GM23338 (cell line): ENCODE results near the gene SUPT3H. TPM values are rescaled to one million over a fixed set of nuclear protein-coding genes. Genes with fewer than 3 reads are reported as not detected.
A peak's percentile ranks its signal among the peaks of the same experiment; 100 is the strongest.

Source experiments
- ATAC-seq: fragments of 200-7000 bp; cut with Tn5 transposase; 3 replicates; pipeline ENCODE4 v1.9.1; 2020
- DNase-seq: peaks from one replicate; pipeline ENCODE4 v3.0.0-alpha.2; 2015; ENCODE audit warnings: low spot score
- H2AFZ ChIP-seq: fragments of 200-600 bp; sonication (generic); 2 replicates; pipeline ENCODE4 v1.8.0; 2016; ENCODE audit warnings: antibody characterized with exemption, mild to moderate bottlenecking, moderate library complexity
- H3F3A ChIP-seq: fragments of 200-600 bp; sonication (generic); replicated peaks from 2 replicates; pipeline ENCODE4 v1.8.0; 2017; ENCODE audit warnings: antibody characterized with exemption, mixed run types, low read depth
- H3K27ac ChIP-seq: fragments of 200-600 bp; sonication (generic); 2 replicates; pipeline ENCODE4 v1.6.1; 2016; ENCODE audit warnings: low read depth
- H3K27me3 ChIP-seq: fragments of 200-600 bp; sonication (generic); 2 replicates; pipeline ENCODE4 v1.8.0; 2016; ENCODE audit warnings: mild to moderate bottlenecking, mixed run types, moderate library complexity; ENCODE audit not compliant: insufficient read depth
- H3K36me3 ChIP-seq: fragments of 200-600 bp; sonication (generic); 2 replicates; pipeline ENCODE4 v1.8.0; 2016; ENCODE audit warnings: mild to moderate bottlenecking; ENCODE audit not compliant: insufficient read depth
- H3K4me1 ChIP-seq: fragments of 200-600 bp; sonication (generic); 2 replicates; pipeline ENCODE4 v1.8.0; 2016; ENCODE audit warnings: mild to moderate bottlenecking, moderate library complexity; ENCODE audit not compliant: insufficient read depth
- H3K4me2 ChIP-seq: fragments of 200-600 bp; sonication (generic); 2 replicates; pipeline ENCODE4 v1.7.1; 2017; ENCODE audit warnings: mixed run types
- H3K4me3 ChIP-seq: fragments of 200-600 bp; sonication (generic); 2 replicates; pipeline ENCODE4 v1.6.1; 2016; ENCODE audit warnings: mixed run types
- H3K79me2 ChIP-seq: fragments of 200-600 bp; sonication (generic); replicated peaks from 2 replicates; pipeline ENCODE4 v1.8.0; 2017; ENCODE audit warnings: mild to moderate bottlenecking; ENCODE audit not compliant: insufficient read depth
- H3K9me2 ChIP-seq: fragments of 200-600 bp; sonication (generic); 2 replicates; pipeline ENCODE4 v1.8.0; 2017; ENCODE audit not compliant: insufficient read depth
- H4K20me1 ChIP-seq: fragments of 200-600 bp; sonication (generic); replicated peaks from 2 replicates; pipeline ENCODE4 v1.8.0; 2017; ENCODE audit warnings: mild to moderate bottlenecking; ENCODE audit not compliant: insufficient read depth
- H3K27ac Mint-ChIP-seq: 2 replicates; pipeline ENCODE4 v1.8.0; 2020; ENCODE audit warnings: inconsistent platforms, mild to moderate bottlenecking, moderate library complexity, mixed read lengths
- H3K27me3 Mint-ChIP-seq: 3 replicates; pipeline ENCODE4 v1.8.0; 2022; ENCODE audit warnings: low read depth, mild to moderate bottlenecking, moderate library complexity, mixed read lengths, inconsistent platforms; ENCODE audit not compliant: insufficient read depth, poor library complexity
- H3K36me3 Mint-ChIP-seq: 3 replicates; pipeline ENCODE4 v1.8.0; 2021; ENCODE audit warnings: low read depth, mild to moderate bottlenecking, inconsistent platforms, moderate library complexity, mixed read lengths
- H3K4me1 Mint-ChIP-seq: 3 replicates; pipeline ENCODE4 v1.8.0; 2020; ENCODE audit warnings: mild to moderate bottlenecking, inconsistent platforms, mixed read lengths
- H3K4me3 Mint-ChIP-seq: 3 replicates; pipeline ENCODE4 v1.8.0; 2021; ENCODE audit warnings: moderate library complexity, mild to moderate bottlenecking, inconsistent platforms, mixed read lengths
- H3K9me3 Mint-ChIP-seq: 3 replicates; pipeline ENCODE4 v1.8.0; 2020; ENCODE audit warnings: moderate library complexity, mild to moderate bottlenecking, inconsistent platforms, mixed read lengths
- CTCF ChIP-seq, 2 experiments: fragments of 200-600 bp in 1 of 2; sonication (generic) in 1 of 2; conservative IDR thresholded peaks; 2 replicates each; pipeline versions ENCODE4 v1.5.1 to v1.6.1; 2016 to 2017; ENCODE audit warnings: antibody characterized with exemption in 2 of 2, low read depth in 2 of 2, mild to moderate bottlenecking in 2 of 2, moderate library complexity in 1 of 2
- EZH2phosphoT487 ChIP-seq: fragments of 200-600 bp; sonication (generic); IDR thresholded peaks from one replicate; pipeline ENCODE4 v1.8.1; 2018; ENCODE audit warnings: antibody characterized with exemption; ENCODE audit not compliant: unreplicated experiment
- JUNB ChIP-seq: IDR thresholded peaks from one replicate; pipeline ENCODE4 v1.6.1; 2016; ENCODE audit warnings: antibody characterized with exemption; ENCODE audit not compliant: unreplicated experiment
- POLR2AphosphoS5 ChIP-seq: IDR thresholded peaks from 2 replicates; pipeline ENCODE4 v1.6.1; 2016; ENCODE audit warnings: antibody characterized with exemption, low read depth
- ZNF114 ChIP-seq: fragments of 250-450 bp; sonication (Bioruptor Pico); IDR thresholded peaks from 2 replicates; pipeline ENCODE4 v1.5.0; 2020; ENCODE audit warnings: mild to moderate bottlenecking, moderate library complexity
- ZNF462 ChIP-seq: fragments of 250-450 bp; sonication (Bioruptor Pico); IDR thresholded peaks from 2 replicates; pipeline ENCODE4 v1.5.0; 2020; ENCODE audit warnings: mild to moderate bottlenecking, moderate library complexity
- polyA plus RNA-seq: library from polyadenylated mRNA; unstranded; fragments of >200 nt; fragmentation: Nextera tagmentation; extraction: Ambion mirVana; gene quantifications from 2 replicates; pipeline ENCODE4 v1.2.1, GENCODE V29; 2016
- total RNA-seq: library from RNA; depleted of rRNA; stranded (reverse); fragments of >200 nt; shearing (Covaris generic); gene quantifications from 2 replicates; pipeline ENCODE4 v1.2.3, GENCODE V29; 2014

The SUPT3H gene
- total and polyA plus RNA-seq, 2 experiments from 2014 or later = 11.4 to 30.1 TPM

GRCh38 chr6:44825273-44825672, 552.5 kb downstream of the SUPT3H start (continued):
- no peak for TF ChIP-seq ZNF462 (CRISPR knock-in tag)
- TF ChIP-seq ZNF114 (CRISPR knock-in tag) = no peak
- no peak for TF ChIP-seq JUNB
- TF ChIP-seq EZH2phosphoT487 = no peak

GRCh38 chr6:44824567-44824966, 553.2 kb downstream of the SUPT3H start:
- H3K9me2 ChIP-seq = no peaks in the 10 kb centered on the region
- no peaks in the 10 kb centered on the region for H3K9me3 Mint-ChIP-seq
- no peak overlapping the region for H3K4me2 ChIP-seq
- H3F3A ChIP-seq = no peaks in the 10 kb centered on the region
- H3K36me3 Mint-ChIP-seq = no peaks in the 10 kb centered on the region
- H3K4me3 ChIP-seq = no peak overlapping the region
- H4K20me1 ChIP-seq = no peaks in the 10 kb centered on the region
- peaks cover 19% of the 10 kb centered on the region for H3K4me1 Mint-ChIP-seq
- H3K4me1 ChIP-seq = peaks cover 9% of the 10 kb centered on the region
- TF ChIP-seq CTCF (conservative IDR thresholded peaks at IDR 0.05; ENCODE audit: low read depth in 2 of 2) (no peak), ZNF462 (CRISPR knock-in tag) (no peak), POLR2AphosphoS5 (no peak)
- H3K79me2 ChIP-seq = no peaks in the 10 kb centered on the region
- H3K36me3 ChIP-seq = no peaks in the 10 kb centered on the region
- no peak overlapping the region for H2AFZ ChIP-seq
- no peak overlapping the region for H3K27ac Mint-ChIP-seq
- peak; percentile 54; the same call in 2 of the 3 replicates for ATAC-seq
- H3K27me3 Mint-ChIP-seq = no peaks in the 10 kb centered on the region
- peak; percentile 21 for DNase-seq
- H3K27ac ChIP-seq = no peak overlapping the region
- no peak overlapping the region for H3K4me3 Mint-ChIP-seq
- no peaks in the 10 kb centered on the region for H3K27me3 ChIP-seq
